ENCODE measurements around the gene KLK1. TPM values are rescaled to one million over a fixed set of nuclear protein-coding genes. Genes with fewer than 3 reads are reported as not detected.

KLK1 gene
- total and polyA plus RNA-seq, 2 of the 13 experiments (the other 11 are each of a cell fraction or from before 2014, with no cell fraction given) = not detected

DNA sequence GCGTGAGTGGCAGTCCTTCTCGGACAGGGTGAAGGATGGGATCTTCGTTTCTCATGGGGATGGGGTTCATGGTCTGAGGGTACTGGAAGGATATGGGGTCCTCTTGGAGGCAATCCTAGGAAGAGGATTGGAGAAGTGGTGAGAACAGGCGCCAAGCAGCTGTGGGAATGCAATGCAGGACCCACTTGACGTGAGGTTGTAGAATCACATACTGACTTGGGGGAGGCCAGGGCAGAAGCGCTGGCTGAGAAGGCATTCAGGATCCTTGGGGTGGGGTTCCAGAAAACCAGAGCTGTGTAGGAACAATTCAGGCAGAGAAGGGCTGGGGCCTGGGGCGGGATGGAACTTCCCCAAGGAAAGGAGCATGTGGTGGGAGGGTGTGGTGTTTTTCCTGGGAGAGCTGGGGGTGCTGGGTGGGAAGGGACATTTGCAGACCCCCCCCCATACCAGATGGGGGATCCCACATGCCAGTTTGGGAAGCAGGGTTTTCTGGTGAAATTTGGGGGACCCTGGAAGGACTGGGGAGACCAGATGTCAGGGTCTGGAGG lies 852 bp downstream of the KLK1 start:
- Histone ChIP-seq H3K4me1 (ENCODE audit: insufficient read depth, low read length) (no peaks in the 10 kb centered on the region), H3K4me2 (ENCODE audit: low read depth, low read length) (no peak overlapping the region), H3K36me3 (replicated peaks in 1 of 2; ENCODE audit: control insufficient read depth in 1 of 2, insufficient read depth in 2 of 2, low read length in 2 of 2) (no peaks in the 10 kb centered on the region), H3K9ac (ENCODE audit: insufficient read depth, low read depth, low read length) (no peak overlapping the region), H3K79me2 (ENCODE audit: insufficient read depth, low read length) (no peaks in the 10 kb centered on the region), H3K27me3 (ENCODE audit: control insufficient read depth in 1 of 2, insufficient read depth in 2 of 2, low read length in 2 of 2) (peaks cover 7 to 50% of the 10 kb centered on the region in 2 experiments), H2AFZ (ENCODE audit: low read length) (no peak overlapping the region), H4K20me1 (ENCODE audit: insufficient read depth, low read length) (no peaks in the 10 kb centered on the region), H3K9me3 (ENCODE audit: low read length) (no peaks in the 10 kb centered on the region), H3K4me3 (replicated peaks in 1 of 3; ENCODE audit: insufficient read depth in 1 of 3, low read depth in 2 of 3, low read length in 3 of 3) (no peak overlapping the region), H3K27ac (ENCODE audit: extremely low read length, insufficient read depth, low read length) (no peak overlapping the region)
- no peak for TF ChIP-seq ZBTB1 (CRISPR knock-in tag; IDR thresholded peaks at IDR 0.05; ENCODE audit: borderline replicate concordance)
- TF ChIP-seq, protein P1, sequence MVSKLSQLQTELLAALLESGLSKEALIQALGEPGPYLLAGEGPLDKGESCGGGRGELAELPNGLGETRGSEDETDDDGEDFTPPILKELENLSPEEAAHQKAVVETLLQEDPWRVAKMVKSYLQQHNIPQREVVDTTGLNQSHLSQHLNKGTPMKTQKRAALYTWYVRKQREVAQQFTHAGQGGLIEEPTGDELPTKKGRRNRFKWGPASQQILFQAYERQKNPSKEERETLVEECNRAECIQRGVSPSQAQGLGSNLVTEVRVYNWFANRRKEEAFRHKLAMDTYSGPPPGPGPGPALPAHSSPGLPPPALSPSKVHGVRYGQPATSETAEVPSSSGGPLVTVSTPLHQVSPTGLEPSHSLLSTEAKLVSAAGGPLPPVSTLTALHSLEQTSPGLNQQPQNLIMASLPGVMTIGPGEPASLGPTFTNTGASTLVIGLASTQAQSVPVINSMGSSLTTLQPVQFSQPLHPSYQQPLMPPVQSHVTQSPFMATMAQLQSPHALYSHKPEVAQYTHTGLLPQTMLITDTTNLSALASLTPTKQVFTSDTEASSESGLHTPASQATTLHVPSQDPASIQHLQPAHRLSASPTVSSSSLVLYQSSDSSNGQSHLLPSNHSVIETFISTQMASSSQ (IDR thresholded peaks at IDR 0.05; ENCODE audit: low read depth) = no peak
- TF ChIP-seq, protein P1 (CRISPR knock-in tag; IDR thresholded peaks at IDR 0.05; ENCODE audit: borderline replicate concordance) = no peak
- FAIRE-seq (no peak), ATAC-seq (no peak), DNase-seq (ENCODE audit: low spot score) (no peak)
- intact Hi-C loops (cut with micrococcal nuclease; ENCODE audit: unreplicated experiment) = no loop called here
- ChIA-PET POLR2A (no interaction called here), CTCF (ENCODE audit: low intra/inter-chr PET ratio, low total read pairs) (no interaction called here)
- in situ Hi-C loops (cut with HindIII; ENCODE audit: extremely low pct_ligation_motif_present, low pct_unique_long_range_greater_than_20kb) = no loop called here
- 0% methylated on average over 6 of the region's 7 CpGs for WGBS (ENCODE audit: low lambda C conversion rate)
- BruUV-seq (replicated peaks) = no TSS peak

DNA sequence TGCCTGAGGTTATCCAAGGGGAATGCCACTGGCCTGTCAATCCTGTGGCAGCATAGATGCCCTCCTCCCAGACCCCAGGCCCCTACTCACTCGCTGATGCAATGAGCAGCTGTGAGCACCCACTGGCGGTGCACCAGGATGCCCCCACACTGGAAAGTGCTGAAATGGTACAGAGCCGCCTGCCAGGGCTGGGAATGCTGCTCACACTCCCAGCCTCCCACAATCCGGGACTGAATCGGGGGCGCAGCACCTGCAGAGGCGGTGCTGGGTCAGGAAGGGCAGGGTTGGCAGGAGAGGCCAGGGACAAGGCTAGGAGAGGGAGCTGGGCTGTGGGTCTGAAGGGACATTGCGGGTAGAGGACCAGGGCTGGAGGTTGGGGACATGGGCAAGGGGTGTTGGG lies 2.0 kb downstream of the KLK1 start:
- H3K36me3 ChIP-seq (replicated peaks in 1 of 2; ENCODE audit: control insufficient read depth in 1 of 2, insufficient read depth in 2 of 2, low read length in 2 of 2) = no peaks in the 10 kb centered on the region
- no peaks in the 10 kb centered on the region for H3K79me2 ChIP-seq (ENCODE audit: insufficient read depth, low read length)
- H3K27ac ChIP-seq (ENCODE audit: extremely low read length, insufficient read depth, low read length) = no peak overlapping the region
- in situ Hi-C loops (cut with HindIII; ENCODE audit: extremely low pct_ligation_motif_present, low pct_unique_long_range_greater_than_20kb) = no loop called here
- H4K20me1 ChIP-seq (ENCODE audit: insufficient read depth, low read length) = no peaks in the 10 kb centered on the region
- ATAC-seq = no peak; the same call in 2 of the 3 replicates
- CTCF ChIA-PET (ENCODE audit: low intra/inter-chr PET ratio, low total read pairs) = no interaction called here
- H3K27me3 ChIP-seq (ENCODE audit: control insufficient read depth in 1 of 2, insufficient read depth in 2 of 2, low read length in 2 of 2) = peaks cover 7 to 49% of the 10 kb centered on the region in 2 experiments
- no peak overlapping the region for H3K4me2 ChIP-seq (ENCODE audit: low read depth, low read length)
- DNase-seq (ENCODE audit: low spot score) = no peak
- POLR2A ChIA-PET = no interaction called here
- H3K4me1 ChIP-seq (ENCODE audit: insufficient read depth, low read length) = no peaks in the 10 kb centered on the region
- no peak for FAIRE-seq
- no peaks in the 10 kb centered on the region for H3K9me3 ChIP-seq (ENCODE audit: low read length)
- no TSS peak for BruUV-seq (replicated peaks)
- no peak overlapping the region for H3K4me3 ChIP-seq (replicated peaks in 1 of 3; ENCODE audit: insufficient read depth in 1 of 3, low read depth in 2 of 3, low read length in 3 of 3)
- H3K9ac ChIP-seq (ENCODE audit: insufficient read depth, low read depth, low read length) = no peak overlapping the region
- 0% methylated on average over 6 of the region's 8 CpGs for WGBS (ENCODE audit: low lambda C conversion rate)
- H2AFZ ChIP-seq (ENCODE audit: low read length) = no peak overlapping the region
- intact Hi-C loops (cut with micrococcal nuclease; ENCODE audit: unreplicated experiment) = no loop called here
- TF ChIP-seq ZNF891 (CRISPR knock-in tag; IDR thresholded peaks at IDR 0.05) (no peak), ARID2 (CRISPR knock-in tag; IDR thresholded peaks at IDR 0.05; ENCODE audit: borderline replicate concordance) (no peak), ZNF781 (CRISPR knock-in tag; IDR thresholded peaks at IDR 0.05; ENCODE audit: borderline replicate concordance, not compliant biosample characterization) (no peak), ZNF17 (CRISPR knock-in tag; IDR thresholded peaks at IDR 0.05) (no peak)
- TF ChIP-seq, protein P2, sequence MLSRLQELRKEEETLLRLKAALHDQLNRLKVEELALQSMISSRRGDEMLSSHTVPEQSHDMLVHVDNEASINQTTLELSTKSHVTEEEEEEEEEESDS (CRISPR knock-in tag; IDR thresholded peaks at IDR 0.05; ENCODE audit: borderline replicate concordance) = no peak
- TF ChIP-seq, protein P3, sequence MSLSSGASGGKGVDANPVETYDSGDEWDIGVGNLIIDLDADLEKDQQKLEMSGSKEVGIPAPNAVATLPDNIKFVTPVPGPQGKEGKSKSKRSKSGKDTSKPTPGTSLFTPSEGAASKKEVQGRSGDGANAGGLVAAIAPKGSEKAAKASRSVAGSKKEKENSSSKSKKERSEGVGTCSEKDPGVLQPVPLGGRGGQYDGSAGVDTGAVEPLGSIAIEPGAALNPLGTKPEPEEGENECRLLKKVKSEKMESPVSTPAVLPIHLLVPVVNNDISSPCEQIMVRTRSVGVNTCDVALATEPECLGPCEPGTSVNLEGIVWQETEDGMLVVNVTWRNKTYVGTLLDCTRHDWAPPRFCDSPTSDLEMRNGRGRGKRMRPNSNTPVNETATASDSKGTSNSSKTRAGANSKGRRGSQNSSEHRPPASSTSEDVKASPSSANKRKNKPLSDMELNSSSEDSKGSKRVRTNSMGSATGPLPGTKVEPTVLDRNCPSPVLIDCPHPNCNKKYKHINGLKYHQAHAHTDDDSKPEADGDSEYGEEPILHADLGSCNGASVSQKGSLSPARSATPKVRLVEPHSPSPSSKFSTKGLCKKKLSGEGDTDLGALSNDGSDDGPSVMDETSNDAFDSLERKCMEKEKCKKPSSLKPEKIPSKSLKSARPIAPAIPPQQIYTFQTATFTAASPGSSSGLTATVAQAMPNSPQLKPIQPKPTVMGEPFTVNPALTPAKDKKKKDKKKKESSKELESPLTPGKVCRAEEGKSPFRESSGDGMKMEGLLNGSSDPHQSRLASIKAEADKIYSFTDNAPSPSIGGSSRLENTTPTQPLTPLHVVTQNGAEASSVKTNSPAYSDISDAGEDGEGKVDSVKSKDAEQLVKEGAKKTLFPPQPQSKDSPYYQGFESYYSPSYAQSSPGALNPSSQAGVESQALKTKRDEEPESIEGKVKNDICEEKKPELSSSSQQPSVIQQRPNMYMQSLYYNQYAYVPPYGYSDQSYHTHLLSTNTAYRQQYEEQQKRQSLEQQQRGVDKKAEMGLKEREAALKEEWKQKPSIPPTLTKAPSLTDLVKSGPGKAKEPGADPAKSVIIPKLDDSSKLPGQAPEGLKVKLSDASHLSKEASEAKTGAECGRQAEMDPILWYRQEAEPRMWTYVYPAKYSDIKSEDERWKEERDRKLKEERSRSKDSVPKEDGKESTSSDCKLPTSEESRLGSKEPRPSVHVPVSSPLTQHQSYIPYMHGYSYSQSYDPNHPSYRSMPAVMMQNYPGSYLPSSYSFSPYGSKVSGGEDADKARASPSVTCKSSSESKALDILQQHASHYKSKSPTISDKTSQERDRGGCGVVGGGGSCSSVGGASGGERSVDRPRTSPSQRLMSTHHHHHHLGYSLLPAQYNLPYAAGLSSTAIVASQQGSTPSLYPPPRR (CRISPR knock-in tag; IDR thresholded peaks at IDR 0.05; ENCODE audit: borderline replicate concordance) = no peak

Measured in HepG2 (cell line).